ENCODE measurements around the gene RANGAP1. TPM values are rescaled to one million over a fixed set of nuclear protein-coding genes. Genes with fewer than 3 reads are reported as not detected.

The RANGAP1 gene
- total and polyA plus RNA-seq, 7 donors = 26.2 to 51.8 (median 41.1) TPM

- ATAC-seq = no peak
- H3K27me3 ChIP-seq (ENCODE audit: insufficient read depth in 3 of 3, low read length in 2 of 3) = no peaks in the 10 kb centered on the region
- 92 to 95% (median 93%) methylated on average over 9 of the region's 9 CpGs for WGBS, 3 donors
- H3K27ac ChIP-seq = no peak overlapping the region
- H3K9me3 ChIP-seq = no peaks in the 10 kb centered on the region
- peaks cover 5 to 96% of the 10 kb centered on the region in 2 donors for H3K36me3 ChIP-seq (ENCODE audit: insufficient read depth in 1 of 2, low read depth in 1 of 2)
- H3K4me1 ChIP-seq = no peaks in the 10 kb centered on the region
- no peak for DNase-seq
- no peak for TF ChIP-seq CTCF (IDR thresholded peaks at IDR 0.05)
- intact Hi-C loops (cut with DNase I) = no loop called here
- H3K4me3 ChIP-seq = no peak overlapping the region
Observed at GRCh38 chr22:41222846-41223507, 63.0 kb downstream of the RANGAP1 start.

GRCh38 chr22:41217553-41218157 lies 68.3 kb downstream of the RANGAP1 start:
- Histone ChIP-seq H3K27me3 (ENCODE audit: insufficient read depth in 3 of 3, low read length in 2 of 3) (no peaks in the 10 kb centered on the region), H3K4me3 (no peak overlapping the region), H3K4me1 (peaks cover 9% of the 10 kb centered on the region), H3K36me3 (ENCODE audit: insufficient read depth in 1 of 2, low read depth in 1 of 2) (peaks cover 0 to 84% of the 10 kb centered on the region in 2 donors), H3K27ac (peak overlapping the region; percentile 62), H3K9me3 (no peaks in the 10 kb centered on the region)
- peak; percentile 66 to 81 for DNase-seq
- intact Hi-C loops (cut with DNase I) = no loop called here
- ATAC-seq = peak; percentile 42 to 80 (median 70)
- no peak for TF ChIP-seq CTCF (IDR thresholded peaks at IDR 0.05)
- WGBS, 3 donors = 42 to 45% (median 44%) methylated on average over 16 of the region's 16 CpGs

- no peak for TF ChIP-seq CTCF (IDR thresholded peaks at IDR 0.05)
- WGBS, 3 donors = 60 to 69% (median 66%) methylated on average over 13 of the region's 13 CpGs
- peak overlapping the region; percentile 62 for H3K27ac ChIP-seq
- no peaks in the 10 kb centered on the region for H3K27me3 ChIP-seq (ENCODE audit: insufficient read depth in 3 of 3, low read length in 2 of 3)
- H3K9me3 ChIP-seq = no peaks in the 10 kb centered on the region
- ATAC-seq (peak; percentile 14 to 39 (median 22)), DNase-seq (no peak)
- peaks cover 9% of the 10 kb centered on the region for H3K4me1 ChIP-seq
- no peak overlapping the region for H3K4me3 ChIP-seq
- peaks cover 0 to 82% of the 10 kb centered on the region in 2 donors for H3K36me3 ChIP-seq (ENCODE audit: insufficient read depth in 1 of 2, low read depth in 1 of 2)
- intact Hi-C loops (cut with DNase I) = no loop called here
Observed at GRCh38 chr22:41216984-41217383, 69.0 kb downstream of the RANGAP1 start.

GRCh38 chr22:41215926-41216325 lies 70.1 kb downstream of the RANGAP1 start:
- H3K4me3 ChIP-seq = no peak overlapping the region
- H3K4me1 ChIP-seq = peaks cover 9% of the 10 kb centered on the region
- 70 to 88% (median 79%) methylated on average over 7 of the region's 7 CpGs for WGBS, 3 donors
- H3K27ac ChIP-seq = no peak overlapping the region
- H3K27me3 ChIP-seq (ENCODE audit: insufficient read depth in 3 of 3, low read length in 2 of 3) = no peaks in the 10 kb centered on the region
- H3K9me3 ChIP-seq = no peaks in the 10 kb centered on the region
- intact Hi-C loops (cut with DNase I) = no loop called here
- DNase-seq (peak in 1 of 2 donors; percentile 58), ATAC-seq (no peak)
- H3K36me3 ChIP-seq (ENCODE audit: insufficient read depth in 1 of 2, low read depth in 1 of 2) = peaks cover 0 to 77% of the 10 kb centered on the region in 2 donors
- TF ChIP-seq CTCF (IDR thresholded peaks at IDR 0.05) = no peak
